Bronchial epithelial cell (primary cell): Measurements from ENCODE around the gene CRYBA1. TPM values are rescaled to one million over a fixed set of nuclear protein-coding genes. Genes with fewer than 3 reads are reported as not detected.

Experiments used
- DNase-seq: peaks from one replicate; pipeline ENCODE4 v3.0.0-alpha.2; 2010; ENCODE audit warnings: low read depth
- FAIRE-seq: peaks from 2 replicates; lab custom pipeline; 2011; peaks lifted over from hg19 to GRCh38; lab: Jason Lieb, UNC
- H3K27me3 ChIP-seq: 2 replicates; pipeline ENCODE4 v1.5.1; 2011; ENCODE audit warnings: low read length; ENCODE audit not compliant: control insufficient read depth, insufficient read depth
- H3K36me3 ChIP-seq: 2 replicates; pipeline ENCODE4 v1.5.1; 2011; ENCODE audit warnings: low read length; ENCODE audit not compliant: control insufficient read depth, insufficient read depth
- H3K4me3 ChIP-seq: 2 replicates; pipeline ENCODE4 v1.5.1; 2011; ENCODE audit warnings: mild to moderate bottlenecking, low read depth, low read length, control low read depth
- total RNA-seq: library from RNA; depleted of rRNA; stranded (reverse); fragments of >200 nt; gene quantifications from 2 replicates; pipeline ENCODE4 v1.2.1, GENCODE V29; 2014
- TF ChIP-seq, protein P1 (sequence below): IDR thresholded peaks from 2 replicates; pipeline ENCODE4 v1.5.1; 2011; ENCODE audit warnings: mild to moderate bottlenecking, moderate library complexity, low read length, control low read depth, inconsistent platforms; ENCODE audit not compliant: insufficient read depth, severe bottlenecking

CRYBA1 gene
- total RNA-seq, 1 donor from 2014 or later, result not detected

DNA sequence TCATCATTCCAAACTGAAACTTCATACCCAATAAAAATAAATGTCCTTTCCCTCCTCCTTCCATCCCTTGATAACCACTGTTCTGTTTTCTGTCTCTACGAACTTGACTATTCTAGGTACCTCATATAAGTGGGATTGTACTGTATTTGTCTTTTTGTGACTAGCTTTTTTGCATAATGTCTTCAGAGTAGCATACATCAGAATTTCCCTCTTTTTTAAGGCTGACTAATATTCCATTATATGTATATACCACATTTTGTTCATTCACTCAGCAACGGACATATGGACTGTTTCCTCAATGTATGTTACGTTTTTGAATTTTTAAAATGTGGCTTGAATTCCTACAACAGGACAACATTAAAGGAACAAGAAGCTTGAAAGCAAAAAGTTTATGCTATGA is 48.8 kb downstream of the CRYBA1 start:
- H3K4me3 ChIP-seq, result no peak overlapping the region
- DNase-seq (no peak), FAIRE-seq (no peak)
- H3K27me3 ChIP-seq, result no peaks in the 10 kb centered on the region
- TF ChIP-seq, protein P1, sequence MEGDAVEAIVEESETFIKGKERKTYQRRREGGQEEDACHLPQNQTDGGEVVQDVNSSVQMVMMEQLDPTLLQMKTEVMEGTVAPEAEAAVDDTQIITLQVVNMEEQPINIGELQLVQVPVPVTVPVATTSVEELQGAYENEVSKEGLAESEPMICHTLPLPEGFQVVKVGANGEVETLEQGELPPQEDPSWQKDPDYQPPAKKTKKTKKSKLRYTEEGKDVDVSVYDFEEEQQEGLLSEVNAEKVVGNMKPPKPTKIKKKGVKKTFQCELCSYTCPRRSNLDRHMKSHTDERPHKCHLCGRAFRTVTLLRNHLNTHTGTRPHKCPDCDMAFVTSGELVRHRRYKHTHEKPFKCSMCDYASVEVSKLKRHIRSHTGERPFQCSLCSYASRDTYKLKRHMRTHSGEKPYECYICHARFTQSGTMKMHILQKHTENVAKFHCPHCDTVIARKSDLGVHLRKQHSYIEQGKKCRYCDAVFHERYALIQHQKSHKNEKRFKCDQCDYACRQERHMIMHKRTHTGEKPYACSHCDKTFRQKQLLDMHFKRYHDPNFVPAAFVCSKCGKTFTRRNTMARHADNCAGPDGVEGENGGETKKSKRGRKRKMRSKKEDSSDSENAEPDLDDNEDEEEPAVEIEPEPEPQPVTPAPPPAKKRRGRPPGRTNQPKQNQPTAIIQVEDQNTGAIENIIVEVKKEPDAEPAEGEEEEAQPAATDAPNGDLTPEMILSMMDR, result no peak
- H3K36me3 ChIP-seq, result no peaks in the 10 kb centered on the region

- Histone ChIP-seq H3K27me3 (no peaks in the 10 kb centered on the region), H3K4me3 (no peak overlapping the region), H3K36me3 (no peaks in the 10 kb centered on the region)
- TF ChIP-seq, protein P1, result no peak
- FAIRE-seq (no peak), DNase-seq (no peak)
Observed at GRCh38 chr17:29299031-29299430, 52.4 kb downstream of the CRYBA1 start.

DNA sequence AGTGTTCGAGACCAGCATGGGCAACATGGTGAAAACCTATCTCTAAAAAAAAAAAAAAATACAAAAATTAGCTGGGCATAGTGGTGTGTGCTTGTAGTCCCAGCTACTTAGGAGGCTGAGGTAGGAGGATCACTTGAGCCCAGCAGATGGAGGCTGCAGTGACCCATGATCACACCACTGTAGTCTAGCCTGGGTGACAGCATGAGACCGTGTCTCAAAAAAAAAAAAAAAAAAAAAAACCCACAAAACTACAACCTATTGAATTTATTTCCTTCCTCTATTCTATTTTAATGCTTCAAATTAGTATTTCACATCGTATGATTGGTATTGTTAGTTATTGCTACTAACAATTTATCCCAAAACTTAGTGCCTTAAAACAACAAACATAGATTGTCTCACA is 56.7 kb downstream of the CRYBA1 start:
- Histone ChIP-seq H3K36me3 (no peaks in the 10 kb centered on the region), H3K27me3 (no peaks in the 10 kb centered on the region), H3K4me3 (no peak overlapping the region)
- no peak for DNase-seq
- FAIRE-seq, result no peak
- TF ChIP-seq, protein P1, result no peak

Other genes starting within 250 kb of the CRYBA1 start
- not detected in 2 replicates for gene SEZ6, start 240.8 kb upstream of the CRYBA1 start, total RNA-seq
- gene PIPOX, start 203.7 kb upstream of the CRYBA1 start, total RNA-seq, result 0.26 and 1.4 TPM in 2 replicates
- gene MYO18A, start 66.5 kb upstream of the CRYBA1 start, total RNA-seq, result 23.4 and 57.6 TPM in 2 replicates
- gene NUFIP2, start 47.3 kb downstream of the CRYBA1 start, total RNA-seq, result 26.9 and 32.8 TPM in 2 replicates
- 32.1 and 42.2 TPM in 2 replicates for gene TAOK1, start 143.5 kb downstream of the CRYBA1 start, total RNA-seq